Activated CD4-positive, alpha-beta T cell treated with anti-CD3 and anti-CD28 coated beads for 36 hours (primary cell): ENCODE data around the gene GAPT. TPM values are rescaled to one million over a fixed set of nuclear protein-coding genes. Genes with fewer than 3 reads are reported as not detected.

Source experiments
- microRNA-seq: library from miRNA; unstranded; fragments of <30 nt; microRNA quantifications from one replicate; pipeline ENCODE4 v1.2.0, GENCODE V29; 2021; ENCODE audit warnings: borderline replicate concordance
- total RNA-seq, 2 experiments: library from RNA; stranded (reverse); gene quantifications; one replicate each; pipeline ENCODE4 v1.2.3, GENCODE V29; 2021

Gene GAPT
- total RNA-seq, 2 experiments from 2014 or later, result not detected

Small RNAs within 50 kb of the gene (microRNA-seq; reads per million reads assigned to microRNA genes)
- gene MIR548AE2, result not detected

Other genes with a start within 250 kb of the GAPT start
- gene PLK2, start 31.3 kb upstream of the GAPT start, total RNA-seq, result 1 to 10 TPM; 3.0 to 3.8 TPM
- not detected for gene RAB3C, start 91.6 kb downstream of the GAPT start, total RNA-seq